HK-2 (cell line): ENCODE measurements around the gene PBX1.

ENCODE experiments used
- DNase-seq: peaks from one replicate; pipeline ENCODE4 v3.0.0-alpha.2; 2018; ENCODE audit not compliant: unreplicated experiment

Gene PBX1

DNA sequence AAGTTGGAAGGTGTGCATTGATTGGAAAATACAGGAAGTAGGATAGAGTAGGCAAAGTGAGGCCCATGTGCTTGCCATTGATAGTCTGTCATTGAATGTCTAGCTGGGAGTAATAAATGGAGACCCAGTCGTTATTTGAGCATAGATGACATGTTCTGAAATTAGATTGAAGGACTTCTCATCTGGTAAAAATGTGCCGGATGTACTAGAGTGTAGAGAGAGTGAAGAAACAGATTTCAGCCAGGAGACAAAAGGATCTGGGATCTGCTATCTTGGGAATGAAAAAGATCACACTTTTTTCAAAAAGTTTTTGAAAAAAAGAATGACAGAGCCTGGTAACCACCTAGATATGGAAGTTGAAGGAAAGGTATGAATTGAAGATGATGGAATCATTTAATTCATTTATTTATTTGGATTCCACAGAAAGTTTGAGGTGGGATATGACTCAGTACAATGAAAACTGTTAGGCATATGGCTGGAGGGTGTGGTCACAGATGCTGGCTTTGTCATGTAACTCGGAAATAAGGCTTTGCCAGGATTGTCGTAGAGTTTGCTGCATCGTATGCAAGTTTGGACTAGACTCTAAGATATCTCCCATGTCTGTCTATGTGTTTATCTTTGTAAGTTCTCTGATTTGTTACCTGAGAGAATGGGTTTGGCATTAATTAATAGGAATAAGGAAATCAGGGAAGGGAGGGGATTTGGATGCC is 137.1 kb downstream of the PBX1 start:
- DNase-seq, result no peak

DNA sequence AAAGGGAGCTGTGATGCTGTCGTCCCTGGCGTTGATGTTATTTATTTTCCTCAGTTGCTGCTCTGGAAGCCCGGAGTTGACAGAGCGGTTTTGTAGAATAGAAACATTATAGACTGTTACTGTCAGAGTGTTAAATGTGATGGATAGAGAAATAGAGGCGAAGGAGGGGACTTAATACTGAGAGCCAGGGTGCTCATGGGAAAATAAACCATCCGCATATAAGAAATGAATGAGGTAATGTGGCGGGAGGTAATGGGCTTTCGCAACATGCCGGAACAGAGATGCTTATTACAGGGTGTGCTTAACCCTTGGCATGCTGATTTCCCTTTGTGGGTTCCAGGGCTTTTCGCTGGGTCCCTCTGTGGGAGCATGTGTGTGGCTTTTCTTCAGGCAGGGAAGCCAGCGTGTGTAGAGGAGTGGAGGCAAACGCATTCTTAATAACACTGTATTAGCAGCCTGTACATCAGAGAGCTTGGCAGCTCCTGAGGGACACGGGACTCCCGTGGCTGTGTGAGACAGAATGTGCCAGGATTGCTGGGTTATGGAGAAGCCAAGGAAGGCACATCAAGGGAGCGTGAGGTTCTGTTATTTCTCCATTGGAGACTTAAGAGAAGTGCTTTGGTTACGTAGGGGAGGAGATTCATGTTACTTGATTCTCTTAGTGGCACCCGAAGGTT is 141.0 kb downstream of the PBX1 start:
- DNase-seq, result no peak

DNA sequence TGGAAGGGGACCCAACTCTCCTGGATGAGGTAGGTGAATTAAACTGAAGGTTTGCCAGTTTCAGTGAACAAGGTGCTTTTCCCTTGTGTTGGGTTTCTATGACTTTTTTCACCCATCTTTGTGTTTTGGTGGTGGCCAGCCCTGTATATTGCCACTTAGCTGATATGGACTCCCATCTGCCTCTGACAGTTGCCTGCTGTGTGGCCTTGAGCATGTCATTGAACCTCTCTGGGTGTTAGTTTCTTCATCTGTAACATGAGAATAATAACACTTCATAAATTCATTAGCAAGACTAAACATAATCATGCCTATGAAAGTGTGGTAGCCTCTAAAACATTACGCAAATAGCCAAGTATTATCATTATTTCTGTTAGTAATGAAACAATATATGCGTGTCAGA is 141.7 kb downstream of the PBX1 start:
- DNase-seq, result no peak

DNA sequence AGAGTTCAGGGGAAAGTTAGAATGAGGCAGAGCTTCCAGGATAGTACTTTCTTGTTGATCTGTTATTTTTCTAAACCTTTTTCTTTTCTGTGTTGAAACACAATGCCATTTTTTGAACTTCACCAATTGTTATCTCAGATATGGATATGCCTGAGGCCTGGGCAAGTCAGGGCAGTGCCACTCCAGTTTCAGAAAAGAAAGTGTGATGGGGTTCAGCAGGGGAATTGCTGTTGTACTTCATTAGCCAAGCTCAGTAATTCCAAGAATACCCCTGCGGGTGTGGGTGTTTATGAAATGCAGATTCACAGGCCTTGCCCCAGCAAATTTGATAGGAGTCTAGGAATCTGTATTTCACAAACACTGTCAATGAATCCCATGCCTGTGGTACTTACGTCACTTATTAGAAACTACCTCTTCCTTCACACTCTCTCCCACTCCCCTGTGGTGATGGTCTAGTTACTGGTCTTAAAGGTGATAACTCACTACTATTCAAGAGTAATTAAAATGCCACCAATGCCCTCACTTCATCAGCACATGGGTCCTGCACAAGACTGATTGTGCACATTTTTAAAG is 142.3 kb downstream of the PBX1 start:
- no peak for DNase-seq

DNA sequence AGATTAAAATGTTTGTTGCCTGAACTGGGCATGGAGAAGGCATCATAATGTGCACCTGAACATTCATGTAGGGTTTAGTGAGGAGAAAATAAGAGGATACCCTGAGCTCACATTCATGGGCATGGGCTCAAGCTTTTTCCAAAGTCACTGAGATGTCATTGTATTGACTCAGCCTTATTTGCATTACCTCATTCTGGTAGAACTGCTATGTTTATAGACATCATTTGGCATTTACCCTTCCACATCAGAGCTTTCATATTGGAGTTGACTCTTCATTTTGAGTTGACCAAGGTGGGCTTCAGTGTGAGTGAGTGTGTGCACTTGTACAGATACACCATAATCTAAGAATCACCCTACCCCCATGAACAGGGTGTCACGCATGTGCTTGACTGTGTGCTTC is 143.2 kb downstream of the PBX1 start:
- no peak for DNase-seq

DNA sequence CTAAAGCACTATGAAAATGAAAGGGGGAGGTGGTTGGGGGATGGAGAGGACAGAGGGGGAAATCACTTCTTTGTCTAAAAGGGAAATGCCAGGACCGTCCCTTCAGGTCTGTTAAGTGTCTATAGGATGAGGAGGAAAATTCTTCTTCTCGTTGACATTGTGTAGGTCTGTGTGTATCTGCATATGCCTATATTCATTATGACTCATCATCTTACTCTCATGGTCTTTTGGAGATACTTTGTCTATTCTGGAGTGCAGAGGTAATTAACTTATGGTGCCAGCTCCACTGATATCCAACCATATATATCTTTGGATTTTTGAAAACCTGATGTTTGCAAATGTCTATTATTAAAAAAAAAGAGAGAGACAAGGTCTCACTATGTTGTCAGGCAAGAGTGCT is 143.7 kb downstream of the PBX1 start:
- DNase-seq, result no peak

DNA sequence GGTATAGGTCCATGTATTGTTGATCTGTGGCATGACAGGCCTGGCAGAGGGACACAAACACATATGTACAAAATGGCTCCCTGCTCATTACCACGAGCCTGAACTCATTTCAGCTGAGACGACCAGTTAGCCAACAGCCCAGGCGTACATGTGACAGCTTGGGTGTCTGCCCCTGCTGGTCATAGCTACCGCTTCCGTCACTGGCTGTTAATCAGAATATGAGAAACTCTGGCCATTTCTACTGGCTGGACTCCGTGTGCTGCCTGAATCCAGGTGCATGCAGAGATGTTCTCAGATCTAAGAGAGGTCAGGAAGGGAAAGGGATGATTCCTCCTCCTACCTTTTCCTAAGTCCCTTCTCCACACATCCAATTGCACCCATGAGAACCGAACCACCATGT is 144.5 kb downstream of the PBX1 start:
- no peak for DNase-seq

DNA sequence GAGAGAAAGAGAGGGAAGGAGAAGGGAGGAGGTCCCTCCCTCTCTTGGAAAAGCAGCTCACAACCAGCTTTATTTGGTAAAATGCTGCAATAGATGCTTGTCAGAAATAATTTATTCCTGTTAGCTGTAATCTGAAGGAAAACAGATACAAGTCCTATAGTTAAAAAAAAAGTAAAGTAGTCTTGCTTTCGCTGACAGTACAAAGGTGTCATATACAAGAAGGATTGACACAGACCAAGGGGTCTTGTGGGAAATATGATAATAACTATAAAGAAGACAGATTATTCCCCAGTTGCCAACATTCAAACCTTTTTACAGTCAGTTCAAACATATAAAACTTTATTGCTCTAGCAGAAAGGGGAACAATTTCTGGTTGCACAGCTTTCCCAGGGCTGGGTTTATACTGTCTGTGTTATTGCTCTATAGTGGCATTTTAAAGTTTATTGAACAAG is 145.0 kb downstream of the PBX1 start:
- no peak for DNase-seq

DNA sequence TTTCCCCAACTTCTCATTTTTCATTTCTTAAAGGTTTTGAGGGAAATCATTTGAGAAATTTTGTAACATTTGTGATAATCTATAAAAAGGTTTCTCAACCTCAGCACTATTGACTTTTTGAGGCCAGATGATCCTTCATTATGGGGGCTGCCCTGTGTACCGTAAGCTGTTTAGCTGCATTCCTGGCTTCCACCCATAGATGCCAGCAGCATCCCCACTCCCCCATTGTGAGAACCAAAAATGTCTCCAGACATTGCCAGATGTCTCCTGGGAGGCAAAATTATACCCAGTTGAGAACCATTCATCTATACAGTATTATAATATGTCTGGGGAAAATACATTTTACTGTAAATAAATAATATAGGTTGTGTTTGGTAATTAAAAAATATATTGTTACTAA is 146.0 kb downstream of the PBX1 start:
- no peak for DNase-seq

DNA sequence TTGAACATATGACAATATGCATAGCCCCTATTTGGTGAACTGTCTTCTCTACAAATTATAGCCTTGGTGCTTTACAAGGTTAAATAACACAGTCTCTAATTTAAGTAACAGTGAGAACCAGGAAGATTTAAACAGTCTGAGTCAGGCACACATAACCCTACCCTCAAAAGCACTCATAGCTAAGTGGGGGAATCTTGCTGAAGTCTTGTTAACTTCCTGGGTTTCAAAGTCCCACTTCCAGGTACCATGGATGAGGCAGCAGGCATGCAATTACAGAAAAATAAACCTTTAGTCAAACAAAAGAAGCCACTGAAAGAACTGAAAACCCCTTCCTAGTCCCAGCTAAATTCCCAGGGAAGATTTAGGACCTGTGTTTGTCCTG is 147.6 kb downstream of the PBX1 start:
- no peak for DNase-seq

DNA sequence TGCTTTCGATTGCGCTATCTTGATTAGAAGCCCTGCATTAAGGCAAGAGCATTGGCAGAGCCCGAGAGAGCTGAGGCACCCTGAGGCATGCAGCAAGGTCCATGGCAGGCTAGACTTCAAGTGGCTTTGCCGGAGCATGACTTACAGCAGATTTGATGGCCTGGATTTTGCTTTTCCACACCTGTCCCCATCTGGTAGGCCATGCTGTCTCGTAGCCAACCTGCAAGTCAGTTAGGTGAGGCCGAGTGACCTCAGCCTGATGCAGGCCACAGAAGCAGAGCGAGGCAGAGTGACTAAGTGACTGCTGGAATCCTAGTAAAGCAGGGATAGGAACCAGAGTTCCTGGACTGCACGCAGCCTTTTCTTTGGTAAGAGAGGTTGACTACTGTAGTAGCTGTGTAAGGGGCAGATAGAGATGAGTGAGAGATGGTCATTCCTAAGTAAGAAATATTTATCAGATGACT is 148.9 kb downstream of the PBX1 start:
- DNase-seq, result no peak

DNA sequence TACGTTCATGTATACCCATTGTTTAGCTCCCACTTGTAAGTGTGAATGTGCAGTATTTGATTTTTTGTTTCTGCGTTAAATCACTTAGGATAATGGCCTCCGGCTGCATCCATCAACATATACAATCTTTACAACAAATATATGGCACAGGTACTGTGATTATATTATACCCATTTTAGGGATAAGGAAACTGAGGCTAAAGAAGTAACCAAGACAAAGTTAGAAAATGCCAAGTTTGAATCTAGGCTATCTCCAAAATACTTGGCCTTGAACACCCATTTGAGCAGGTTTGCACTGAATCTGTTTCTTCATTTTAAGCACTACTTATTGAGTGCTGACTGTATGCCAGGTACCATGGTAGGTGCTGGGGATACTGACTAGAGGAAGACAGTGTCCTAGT is 149.6 kb downstream of the PBX1 start:
- no peak for DNase-seq

DNA sequence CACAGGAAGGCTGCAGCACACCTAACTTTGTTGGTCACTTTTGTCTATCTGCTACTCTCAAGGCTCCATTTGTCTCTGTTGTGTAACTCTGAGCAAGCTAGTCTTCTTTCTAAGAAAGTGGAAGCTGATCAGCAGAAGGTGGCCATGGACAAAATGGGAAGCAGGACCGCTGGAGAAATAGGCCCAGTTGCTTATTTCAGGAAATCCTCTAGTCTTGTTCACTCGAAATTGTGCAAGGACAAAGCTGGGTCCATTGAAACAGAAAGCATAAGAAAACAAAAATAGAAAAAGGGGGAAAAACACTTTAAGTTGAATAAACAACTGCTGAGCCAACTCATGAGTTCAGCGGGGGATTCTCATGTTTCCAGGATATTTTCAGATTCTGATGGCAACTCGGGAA is 150.1 kb downstream of the PBX1 start:
- no peak for DNase-seq

DNA sequence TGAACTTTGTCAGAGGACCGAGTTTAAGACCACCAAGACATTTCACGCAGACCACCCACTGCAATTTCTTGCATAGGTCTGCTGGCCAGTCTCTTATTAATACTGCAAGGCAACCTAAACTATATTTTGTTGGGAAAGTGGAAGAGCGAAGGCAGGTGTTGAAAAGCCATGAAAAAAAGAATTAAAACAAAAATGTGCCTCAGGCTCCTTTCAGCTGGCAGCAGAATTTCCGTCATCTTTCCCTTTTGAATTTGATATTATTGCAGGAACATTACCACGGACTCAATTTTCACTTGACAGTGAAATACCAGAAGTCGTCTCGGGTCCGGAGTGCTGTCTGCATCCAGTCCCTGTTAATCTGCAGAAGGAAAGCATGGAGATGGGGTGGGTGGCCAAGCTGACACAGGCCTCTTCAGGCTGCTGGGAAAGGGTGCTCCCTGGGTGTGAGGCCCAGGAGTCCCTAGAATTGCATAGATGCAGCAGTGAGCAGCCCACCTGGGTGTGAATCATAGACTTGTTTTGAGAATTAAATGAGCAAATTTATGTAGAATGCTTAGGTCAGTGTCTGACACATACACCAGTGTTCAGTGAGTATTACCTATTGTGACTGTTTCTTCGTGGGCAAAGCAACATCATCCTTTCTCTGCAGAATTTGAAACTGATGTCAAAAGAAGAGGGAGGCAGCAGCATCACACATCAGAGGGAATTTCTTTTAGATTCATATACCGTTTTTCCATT is 150.7 kb downstream of the PBX1 start:
- DNase-seq, result no peak

DNA sequence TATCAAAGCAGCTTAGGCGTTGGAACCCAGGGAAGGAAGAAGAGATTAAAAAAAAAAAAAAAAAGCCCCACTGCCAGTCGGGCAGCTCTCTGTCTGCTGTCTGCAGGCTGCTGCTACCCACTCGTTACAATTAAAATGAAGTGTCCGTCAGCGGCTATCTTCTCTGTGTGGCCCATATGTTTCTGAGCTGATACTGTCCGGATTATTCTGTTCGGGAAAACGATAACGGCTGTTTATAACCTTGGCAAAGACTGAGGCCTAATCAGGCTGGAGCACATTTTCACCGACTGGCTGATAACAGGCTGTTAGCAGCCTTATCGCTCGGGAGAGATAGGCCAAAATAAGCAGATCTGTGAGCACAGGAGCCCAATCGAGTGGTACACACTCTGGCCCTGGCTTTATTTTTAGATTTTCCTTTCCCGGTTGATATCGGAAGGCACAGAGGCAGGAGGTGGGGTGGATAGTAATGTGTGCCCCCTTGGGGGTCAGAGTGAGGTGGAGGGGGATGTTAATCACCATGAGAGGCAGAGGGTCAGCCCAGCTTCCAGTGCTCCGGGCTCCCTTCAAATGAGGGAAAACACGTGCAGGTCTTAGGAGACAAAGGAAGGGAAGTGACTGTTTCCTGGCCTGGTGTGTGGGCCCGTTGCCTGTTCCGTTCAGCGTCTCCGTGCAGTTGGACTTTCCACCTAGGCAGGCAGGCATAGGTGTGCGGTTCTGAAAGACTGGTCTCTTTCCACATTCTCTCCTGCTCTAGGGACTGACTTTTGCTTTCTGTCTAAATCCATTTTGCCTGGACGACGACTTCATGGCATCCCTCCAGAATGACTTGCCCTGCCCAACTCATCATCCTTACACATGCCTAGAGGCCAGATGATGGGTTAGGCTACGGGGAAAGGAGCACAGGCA is 153.4 kb downstream of the PBX1 start:
- DNase-seq, result no peak

DNA sequence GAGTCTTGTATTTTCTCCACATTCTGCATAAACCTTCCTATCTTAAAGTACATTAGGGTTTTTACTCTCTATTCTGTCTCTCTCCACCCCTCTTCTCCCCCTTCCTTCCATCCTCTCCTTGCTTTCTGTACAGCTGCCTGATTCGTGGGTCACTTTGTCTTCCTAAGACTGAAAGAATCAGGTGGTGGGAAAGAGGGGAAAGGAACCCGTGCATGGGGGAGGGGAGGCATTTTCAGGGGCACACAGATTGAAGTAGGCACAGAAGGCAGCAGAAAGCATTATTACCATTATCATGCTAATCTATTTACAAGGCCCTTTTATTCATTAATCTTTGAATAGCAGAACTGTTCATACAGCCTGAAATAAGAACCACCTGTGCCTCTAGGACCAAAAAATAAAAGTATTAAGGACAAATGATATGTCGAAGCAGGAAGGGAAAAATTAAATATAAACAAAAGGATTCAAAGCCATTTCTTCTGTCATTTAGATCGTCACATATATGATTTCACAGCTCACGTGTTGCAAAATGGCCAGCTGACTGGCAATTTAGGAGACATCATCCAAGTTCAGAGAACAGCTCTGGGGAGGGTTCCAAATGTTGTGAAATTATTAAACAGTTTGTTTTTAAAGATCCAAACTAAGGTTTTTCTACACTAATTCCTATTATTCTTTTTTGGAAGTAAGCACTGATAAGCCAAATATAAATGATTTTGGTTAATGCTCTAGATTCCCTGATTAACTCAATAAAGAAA is 154.6 kb downstream of the PBX1 start:
- no peak for DNase-seq

DNA sequence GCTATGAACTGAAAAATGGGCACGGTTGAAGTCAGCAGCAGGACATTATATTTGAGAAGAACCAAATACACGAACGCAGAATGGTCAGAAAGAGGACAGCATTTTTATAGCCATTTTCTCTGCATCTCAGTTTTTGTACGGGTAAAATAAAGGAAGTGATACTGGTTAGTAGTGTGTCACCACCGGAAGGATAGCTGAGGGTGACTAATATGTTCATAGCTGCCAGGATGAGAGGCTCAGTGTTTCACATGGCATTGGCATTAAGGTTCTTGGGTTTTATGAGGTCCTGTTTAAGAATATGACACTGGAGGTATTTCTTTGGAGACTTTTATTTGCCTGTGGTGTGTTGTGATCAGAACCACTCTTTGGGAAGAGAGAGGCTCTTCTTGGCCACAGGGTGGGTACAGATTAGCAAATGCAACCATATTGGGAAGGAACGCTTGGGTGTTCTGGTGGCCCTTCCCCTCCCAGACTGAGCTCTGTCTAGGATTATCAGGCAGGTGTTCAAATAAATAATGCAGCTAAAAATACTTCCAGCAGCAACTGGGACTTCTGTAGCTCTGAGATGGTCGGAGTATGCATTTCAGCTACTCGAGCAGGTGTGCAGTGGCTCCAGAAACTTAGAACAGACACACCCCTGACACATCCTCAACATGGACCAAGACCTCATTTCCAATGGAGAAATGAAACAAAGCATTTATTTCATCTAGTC is 158.2 kb downstream of the PBX1 start:
- no peak for DNase-seq

DNA sequence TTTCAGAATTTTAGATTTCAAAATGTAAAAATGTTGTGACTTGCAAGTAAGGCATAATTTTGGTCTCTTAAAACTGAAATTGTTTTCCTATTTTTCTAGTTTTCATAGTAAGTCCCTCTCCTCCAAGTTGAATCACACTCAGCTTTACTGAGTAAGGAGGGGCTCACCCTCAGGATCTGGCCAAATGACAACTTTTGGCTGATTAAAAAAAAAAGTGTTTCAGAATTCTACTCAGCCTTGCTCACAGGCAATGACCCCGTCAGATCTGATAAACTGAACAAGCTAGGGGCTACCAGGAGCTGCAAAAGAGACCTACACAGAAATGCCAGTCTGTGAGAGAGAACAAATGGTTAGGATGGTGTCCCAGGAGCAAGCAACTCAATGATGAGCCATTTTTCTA is 159.8 kb downstream of the PBX1 start:
- no peak for DNase-seq

DNA sequence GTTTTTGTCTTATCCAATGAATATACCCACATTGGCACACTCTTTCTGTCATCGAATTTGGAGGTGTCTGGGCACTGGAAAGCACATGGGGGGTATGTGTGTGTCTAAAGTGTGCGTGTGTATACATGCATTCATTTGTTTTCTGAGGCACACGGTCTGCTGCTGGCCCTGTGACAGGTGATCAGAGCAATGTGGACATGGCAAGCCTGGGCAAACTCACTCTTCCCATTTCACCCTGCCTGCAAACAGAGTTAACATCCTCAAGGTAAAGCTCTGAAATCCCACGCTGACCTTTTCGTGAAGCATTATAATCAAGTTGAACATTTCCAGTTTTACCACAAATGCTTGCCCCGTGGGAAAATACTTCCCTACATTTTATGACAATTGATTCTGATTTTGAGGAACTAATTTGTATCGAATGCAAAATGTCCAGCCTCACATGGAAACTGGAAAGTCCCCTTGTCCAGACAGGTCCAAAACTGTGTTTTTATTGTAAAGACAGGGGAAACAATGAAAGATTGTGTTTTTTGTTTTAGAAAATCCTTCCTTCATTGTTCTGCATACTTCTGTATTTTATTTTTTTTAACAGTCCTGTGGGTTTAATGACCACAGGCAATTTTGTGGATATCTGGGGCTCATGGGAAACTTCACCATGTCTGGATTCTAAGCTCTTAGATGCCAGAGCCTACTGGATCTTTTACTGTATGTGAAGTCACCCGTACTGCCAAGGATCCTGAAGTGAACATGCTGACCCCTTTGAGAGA is 160.9 kb downstream of the PBX1 start:
- no peak for DNase-seq
